HG02938 (cell line): ENCODE results near the gene CYTH3.

Source experiments
- ATAC-seq: cut with Tn5 transposase; IDR thresholded peaks from one replicate; pipeline ENCODE4 v1.9.1; 2021; ENCODE audit warnings: mild to moderate bottlenecking, moderate library complexity; ENCODE audit not compliant: unreplicated experiment

Gene CYTH3

DNA sequence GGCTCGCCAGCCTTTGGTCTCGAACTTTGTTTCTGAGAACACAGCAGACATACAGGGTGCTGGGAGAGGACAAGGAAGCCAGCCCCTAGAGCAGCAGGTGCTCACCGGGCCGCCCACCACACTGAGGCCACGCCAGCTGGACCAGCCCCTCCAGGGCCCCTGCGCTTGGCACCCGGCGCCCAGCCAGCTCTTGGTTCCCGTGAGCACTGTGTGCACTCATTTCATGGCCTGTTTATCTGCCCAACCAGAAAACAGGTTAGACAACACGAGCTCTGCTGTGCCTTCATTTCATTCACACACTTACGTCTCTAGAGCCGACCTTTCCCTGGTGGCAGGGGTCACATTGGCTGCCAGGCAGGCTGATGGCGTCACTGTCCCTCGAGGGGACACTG is 104.0 kb downstream of the CYTH3 start:
- no peak for ATAC-seq

DNA sequence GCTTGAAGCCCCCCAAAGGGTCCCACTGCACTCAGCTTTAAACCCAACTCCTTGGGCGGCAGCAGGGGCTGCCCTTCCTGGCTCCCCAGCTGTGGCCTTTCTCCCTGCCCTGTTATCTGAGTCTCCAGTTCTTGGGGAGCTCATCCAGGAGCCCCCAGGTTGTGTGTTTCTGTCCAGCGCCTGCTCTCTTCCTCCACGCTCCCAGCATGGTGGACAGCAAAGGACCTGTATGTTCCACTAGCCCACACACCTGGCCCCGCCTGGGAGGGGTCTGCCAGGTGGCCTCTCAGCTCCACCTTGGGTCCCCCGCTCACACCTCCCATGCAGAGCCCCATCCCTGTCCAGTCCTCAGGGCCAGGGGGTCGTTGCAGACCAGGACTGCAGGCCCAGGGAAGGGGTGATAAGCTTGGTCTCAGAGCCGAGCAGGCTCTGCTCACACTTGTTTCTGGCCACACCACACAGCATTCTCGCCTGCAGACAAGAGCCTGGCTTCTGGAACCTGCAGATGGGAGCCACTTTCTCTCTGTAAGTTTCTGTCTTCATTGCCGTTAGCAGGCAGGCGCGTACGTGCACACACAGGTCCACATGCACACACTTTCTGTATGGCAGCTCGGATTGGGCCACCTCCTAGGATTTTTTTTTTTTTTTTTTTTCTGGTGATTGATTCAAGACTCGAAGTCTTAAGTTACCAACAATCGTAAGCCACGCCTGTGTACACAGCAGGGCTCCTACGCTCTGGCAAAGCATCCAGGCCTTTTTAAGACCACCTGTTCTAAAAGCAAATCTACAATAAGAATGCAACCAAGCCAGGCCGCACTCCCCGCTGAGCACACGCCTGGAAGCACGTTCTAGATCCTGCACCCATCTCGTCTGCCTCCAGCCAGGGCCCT is 104.6 kb downstream of the CYTH3 start:
- ATAC-seq: no peak

DNA sequence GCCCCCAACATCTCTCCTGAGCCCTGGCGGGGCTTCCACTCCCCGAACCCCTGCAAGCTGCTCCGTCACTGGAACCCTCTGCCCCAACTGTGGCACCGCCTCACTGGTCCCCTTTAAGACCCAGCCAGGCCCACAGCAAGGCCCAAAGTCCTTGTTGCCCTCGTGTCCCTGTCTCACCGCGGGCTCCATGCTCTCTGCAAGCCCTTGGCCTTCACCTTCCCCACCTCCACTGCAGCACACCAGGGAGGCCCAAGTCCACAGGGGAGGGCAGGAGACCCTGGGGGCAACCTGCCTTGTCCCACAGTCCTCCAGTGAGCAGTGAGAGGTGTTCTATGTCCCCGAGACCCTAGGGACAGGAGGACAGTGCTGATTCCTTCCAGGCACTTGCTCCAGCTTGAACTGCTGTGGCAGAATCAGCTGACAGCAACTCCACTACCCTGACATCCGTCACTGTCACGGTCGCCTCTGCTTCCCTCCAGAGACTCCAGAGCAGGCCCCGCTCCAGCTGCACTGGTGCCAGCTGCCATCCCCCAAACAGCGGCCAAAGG is 105.3 kb downstream of the CYTH3 start:
- ATAC-seq: no peak

DNA sequence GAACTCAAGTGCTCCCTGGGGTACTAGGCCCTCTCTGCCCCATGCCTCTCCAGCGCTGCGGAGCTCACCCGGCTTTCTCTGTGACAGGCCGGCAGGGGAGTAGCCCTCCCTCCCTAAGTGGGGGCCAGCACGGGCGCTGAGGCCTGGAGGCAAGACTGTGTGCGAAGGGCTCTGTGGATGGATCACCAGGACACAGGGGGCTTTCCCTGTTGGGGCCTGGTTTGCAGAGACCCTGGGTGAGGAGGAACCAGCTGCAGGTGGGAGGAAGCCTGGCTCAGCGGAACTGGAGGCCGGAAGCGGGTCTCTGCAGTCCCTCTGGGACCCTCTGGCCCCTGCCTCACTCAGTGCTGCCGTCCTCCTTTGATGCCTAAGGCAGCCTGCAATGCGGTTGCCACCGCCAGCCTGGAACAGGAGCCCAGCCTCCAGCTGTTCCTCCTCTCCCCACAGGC is 106.0 kb downstream of the CYTH3 start:
- ATAC-seq: no peak

DNA sequence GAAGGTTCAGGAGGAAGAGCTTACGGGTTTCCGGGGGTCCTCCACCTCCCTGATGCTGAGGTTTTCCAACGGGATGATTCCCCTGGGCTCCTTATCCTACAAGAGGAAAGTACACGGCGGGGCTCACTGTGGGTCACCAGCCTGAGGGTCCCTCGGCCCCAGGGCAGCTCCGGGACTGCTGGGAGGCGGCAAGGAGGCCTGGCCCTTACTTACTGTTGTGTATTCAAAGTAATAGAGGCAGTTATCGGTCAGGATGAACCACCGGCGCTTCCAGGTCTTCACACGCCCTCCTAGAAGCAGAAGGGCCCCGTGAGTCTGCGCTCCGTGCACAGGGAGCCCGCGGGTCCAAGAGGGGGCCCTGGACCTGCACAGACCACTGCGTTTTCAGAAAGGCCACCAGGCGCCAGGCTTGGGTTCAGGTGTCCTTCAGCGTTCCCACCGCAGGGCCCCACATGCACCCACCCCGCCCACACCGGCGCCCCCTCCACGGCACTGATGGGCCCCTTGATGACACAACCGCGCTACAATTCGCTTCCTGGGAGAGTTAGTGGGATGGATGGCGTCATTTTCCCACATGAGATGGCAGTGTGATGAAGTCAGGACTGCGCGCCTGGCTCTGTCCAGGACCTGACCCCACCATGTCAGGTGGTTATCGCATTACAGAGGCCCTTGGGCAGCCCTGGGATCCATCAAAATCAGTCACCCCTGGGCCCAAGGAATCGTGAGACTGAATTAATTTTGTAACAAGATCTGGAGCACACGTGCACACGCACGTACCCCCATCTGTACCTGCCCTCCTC is 106.7 kb downstream of the CYTH3 start:
- no peak for ATAC-seq

DNA sequence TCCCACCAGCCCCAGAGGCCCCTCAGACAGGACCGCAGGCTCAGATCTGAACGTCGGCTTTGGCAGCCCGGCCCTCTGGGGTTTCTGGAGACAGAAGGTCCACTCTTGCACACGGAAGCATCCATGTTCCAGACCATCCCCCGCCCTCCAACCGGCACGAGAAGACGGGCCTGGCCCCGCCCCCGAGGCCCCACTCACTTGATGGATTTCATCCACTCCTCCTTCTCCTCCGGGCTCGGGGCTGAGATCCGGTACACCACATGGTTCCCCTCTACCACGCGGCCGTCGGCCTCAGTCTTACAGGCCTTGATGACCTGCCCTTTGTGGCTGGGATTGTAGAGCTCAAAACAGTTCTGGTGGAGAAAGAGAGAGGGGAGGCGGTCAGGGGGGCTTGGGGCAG is 107.3 kb downstream of the CYTH3 start:
- no peak for ATAC-seq

DNA sequence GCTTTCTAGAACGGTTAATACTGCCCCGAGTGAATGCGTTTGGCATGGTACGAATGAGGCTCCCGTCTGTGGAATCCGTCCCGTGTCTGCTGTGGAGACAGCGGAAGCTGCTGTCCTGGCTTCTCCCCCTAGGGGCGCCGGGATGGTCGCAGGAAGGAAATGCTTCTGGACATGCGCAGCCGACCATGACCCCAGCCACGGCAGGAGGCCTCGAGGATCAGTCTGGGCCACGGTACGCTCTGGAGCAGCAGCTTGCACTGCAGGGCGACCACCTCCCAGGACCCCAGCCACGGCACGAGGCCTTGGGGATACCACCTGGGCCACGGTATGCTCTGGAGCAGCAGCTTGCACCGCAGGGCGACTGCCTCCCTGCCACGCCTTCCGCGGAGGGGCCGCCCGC is 107.9 kb downstream of the CYTH3 start:
- no peak for ATAC-seq

DNA sequence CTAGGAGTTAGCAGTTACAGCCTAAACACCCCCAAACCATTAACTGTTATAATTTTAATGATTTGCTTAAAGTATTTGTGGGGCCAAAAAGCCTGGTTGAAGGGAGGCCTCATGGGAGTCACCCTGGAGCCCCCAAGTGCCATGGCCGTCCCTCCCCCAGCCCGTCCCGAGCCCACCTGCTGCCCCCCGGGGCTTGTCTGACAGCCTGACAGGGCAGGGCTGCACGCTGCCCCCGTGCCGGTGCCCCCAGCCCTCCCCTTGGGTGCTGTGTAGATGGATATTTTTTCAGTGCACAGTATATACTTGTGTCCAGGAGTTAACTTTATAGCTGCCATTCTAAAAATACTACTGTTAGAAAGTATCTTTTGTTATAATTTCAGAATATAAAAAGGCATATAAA is 108.4 kb downstream of the CYTH3 start:
- ATAC-seq: no peak

DNA sequence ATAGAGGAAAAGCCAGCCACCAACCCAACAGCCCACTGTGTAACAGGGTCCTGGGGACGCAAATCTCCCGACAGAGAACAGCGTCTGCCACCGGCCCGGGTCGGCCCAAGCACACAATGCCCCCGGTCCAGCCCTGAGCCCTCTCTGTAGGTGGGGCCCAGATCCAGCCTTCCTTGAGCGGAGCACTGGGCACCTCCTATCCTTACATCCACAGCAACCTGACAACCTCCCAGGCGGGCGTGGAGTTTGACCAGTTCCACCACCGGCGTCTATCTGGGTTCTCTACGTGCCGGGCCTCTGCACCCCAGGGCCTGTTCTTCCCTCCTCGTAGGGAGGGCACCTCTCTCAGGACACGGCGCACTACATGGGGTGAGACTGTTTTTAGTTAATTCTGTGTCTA is 109.0 kb downstream of the CYTH3 start:
- no peak for ATAC-seq

DNA sequence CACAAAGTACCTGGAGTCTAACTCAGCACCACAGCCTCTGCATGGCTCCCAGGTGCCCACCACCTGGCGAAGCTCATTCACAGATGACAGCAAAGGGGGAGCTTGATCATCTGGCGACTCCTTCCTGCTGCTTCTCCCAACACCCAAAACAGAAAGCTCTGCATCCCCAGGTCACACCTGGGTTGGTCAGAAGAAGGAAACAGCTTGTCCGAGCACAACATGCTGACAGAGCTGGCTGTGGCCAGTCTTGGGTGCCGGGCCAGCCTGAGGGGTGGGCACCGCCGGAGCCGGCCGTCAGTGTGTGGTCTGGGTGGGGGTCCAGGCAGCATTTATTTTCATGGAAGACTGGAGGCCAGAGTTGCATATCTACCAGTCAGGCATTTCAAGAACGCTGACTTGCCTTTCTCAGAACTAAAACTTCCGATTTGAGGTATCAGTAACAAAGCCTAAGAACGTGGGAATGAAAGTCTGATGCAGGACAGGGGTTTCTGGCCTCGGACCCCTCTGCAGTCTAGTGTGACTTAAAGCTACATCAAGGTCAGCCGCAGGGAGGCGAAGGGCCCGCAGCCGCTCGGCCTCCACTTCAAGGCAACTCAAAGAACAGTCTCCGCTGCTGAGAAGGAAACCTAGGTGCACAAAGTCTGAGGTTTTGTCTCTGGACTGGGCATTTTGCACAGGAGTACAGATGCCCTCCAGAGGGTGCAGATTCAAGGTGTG is 109.6 kb downstream of the CYTH3 start:
- ATAC-seq: no peak

DNA sequence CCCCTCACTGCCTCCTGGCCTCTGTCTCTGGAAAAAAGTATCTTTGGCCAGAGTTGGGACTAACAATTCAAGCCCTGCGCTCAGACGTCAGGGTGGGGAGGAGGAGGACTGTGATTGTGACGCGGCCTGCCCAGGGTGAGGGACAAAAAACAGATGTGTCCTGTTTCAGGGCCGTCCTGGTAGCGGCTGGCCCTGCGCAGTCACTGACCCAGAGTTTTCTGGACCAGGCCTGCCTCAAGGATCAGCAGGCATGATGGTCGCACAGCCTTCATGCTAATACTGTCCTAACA is 110.1 kb downstream of the CYTH3 start:
- no peak for ATAC-seq

DNA sequence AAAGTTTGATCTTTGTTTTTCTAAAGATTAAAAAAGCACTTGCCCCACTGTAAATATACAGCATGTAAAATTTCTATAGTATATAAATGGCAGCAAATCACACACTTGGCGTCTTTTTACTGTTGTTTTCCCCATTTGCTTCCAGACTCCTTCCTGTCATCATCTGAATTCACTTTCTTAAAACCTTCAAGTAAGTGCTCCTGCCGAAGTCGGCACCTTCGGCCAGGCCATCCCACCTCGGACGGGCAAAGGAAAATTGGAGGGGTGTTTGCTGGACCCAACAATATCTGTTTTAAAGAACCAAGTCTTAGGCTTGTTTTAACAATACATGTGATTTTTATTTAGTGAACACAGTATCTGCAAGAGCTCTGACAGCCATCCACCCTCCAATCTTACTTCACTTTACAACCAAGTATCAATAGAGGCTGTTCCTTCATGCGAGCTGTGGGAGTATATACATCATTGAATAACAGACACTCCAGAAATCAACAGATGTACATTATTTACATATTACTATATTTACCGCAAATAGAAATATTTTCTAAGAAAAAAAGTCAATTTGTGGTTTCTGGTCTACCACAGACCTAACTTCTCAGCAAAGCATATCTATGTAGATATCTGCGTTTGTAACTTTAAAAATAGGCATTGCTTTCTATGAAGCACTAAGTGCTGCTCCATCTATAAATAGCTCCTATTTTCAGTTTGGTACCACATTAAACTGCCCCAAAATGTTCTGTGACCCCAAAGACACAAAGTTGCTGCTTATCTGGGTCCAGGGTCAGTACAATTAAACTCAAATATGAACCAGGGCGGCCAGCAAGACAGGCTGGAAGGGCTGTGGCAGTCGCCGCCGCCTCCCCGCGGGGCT is 110.7 kb downstream of the CYTH3 start:
- ATAC-seq: no peak

DNA sequence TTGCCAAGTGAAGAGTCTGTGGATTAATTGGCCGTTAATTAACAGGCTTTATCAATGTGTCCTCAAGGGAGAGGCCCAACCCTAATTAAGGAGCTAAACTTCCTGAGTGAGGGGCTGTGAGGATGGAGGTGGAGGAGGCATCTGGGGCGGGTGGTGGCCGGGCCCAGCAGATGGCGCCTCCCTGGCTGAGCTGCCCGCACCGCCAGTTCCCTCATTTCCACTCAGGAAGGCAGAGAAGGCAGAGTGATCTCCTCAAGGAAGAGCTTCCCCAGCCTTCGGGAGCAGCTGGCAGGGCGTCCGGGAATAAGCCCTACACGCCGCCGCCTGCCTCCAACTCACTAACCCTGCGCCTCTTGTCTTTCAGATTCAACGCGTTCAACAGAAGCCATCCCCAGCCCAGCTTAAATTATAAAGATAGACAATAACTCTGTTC is 112.2 kb downstream of the CYTH3 start:
- ATAC-seq: no peak

DNA sequence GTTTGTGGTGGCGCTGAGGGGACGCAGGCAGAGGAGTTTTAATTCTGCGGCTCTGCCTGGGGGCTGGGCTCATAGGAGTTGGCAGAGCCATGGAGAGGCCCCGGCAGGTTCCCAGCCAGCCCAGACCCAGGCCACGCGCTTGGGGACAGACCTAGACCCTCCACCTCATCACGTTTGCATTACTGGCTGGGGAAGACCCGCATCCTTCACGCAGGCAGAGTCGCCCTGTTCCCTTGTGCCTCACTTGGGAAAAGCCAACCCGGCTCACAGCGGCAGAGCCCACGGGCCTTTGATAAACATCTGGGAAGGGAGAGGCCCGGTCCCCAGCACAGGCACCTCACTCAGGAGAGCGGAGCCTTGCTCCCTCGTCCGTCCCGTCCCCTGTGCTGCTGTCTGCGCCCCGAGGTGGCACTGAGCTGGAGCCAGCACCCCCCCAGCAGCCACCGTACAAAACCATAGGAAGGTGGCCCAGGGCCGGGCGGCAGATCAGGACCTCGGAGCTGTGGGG is 112.8 kb downstream of the CYTH3 start:
- no peak for ATAC-seq

DNA sequence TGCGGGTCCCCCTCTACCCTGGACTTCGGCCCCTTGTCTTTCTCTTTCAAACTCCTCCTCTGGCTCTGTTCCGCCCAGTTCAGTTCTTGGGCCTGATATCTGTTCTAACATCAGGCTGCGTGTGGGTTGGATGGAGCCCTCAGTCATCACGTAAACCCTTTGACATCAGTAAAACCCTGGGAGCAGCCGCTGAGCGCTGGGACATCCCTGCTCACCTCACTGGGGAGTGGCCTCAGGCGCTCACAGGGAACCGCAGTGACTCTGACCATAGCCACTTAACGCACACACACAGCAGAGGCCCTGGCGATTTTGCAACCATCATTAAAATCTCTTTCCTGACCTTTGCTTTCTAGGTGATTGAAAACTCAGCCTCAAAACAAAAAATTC is 113.3 kb downstream of the CYTH3 start:
- ATAC-seq: no peak

DNA sequence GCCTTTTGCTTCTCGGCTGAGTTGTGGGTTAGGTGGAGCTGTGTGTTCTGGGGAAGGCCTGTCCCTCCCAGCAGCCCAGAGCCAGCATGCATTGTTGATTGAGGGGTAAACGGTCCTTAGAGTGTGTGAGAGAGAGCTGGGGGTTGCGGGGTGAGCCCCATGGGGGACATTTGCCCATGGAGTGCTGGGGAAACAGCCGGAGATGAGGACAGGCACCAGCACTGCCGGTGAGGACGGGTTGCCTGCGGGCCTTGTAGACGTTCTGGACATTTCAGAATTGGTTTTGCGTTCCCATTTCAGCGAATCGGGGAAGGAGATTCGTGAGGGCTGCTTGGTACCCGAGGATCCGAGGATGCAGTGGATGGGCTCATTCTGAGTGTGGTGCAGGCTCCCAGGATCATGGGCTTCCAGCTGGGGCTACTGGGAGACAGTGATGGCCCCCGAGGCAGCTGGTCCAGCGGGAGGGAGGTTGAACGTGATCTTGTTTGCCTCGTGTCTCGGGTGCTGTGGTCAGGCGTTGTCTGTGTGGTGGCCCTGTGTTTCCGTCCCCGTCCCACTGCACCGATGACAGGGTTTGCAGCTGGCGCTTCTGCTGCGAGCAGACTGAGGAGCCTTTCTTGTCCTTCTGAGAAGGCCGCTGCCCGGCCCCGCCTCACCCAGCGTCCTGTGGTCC is 113.9 kb downstream of the CYTH3 start:
- no peak for ATAC-seq

DNA sequence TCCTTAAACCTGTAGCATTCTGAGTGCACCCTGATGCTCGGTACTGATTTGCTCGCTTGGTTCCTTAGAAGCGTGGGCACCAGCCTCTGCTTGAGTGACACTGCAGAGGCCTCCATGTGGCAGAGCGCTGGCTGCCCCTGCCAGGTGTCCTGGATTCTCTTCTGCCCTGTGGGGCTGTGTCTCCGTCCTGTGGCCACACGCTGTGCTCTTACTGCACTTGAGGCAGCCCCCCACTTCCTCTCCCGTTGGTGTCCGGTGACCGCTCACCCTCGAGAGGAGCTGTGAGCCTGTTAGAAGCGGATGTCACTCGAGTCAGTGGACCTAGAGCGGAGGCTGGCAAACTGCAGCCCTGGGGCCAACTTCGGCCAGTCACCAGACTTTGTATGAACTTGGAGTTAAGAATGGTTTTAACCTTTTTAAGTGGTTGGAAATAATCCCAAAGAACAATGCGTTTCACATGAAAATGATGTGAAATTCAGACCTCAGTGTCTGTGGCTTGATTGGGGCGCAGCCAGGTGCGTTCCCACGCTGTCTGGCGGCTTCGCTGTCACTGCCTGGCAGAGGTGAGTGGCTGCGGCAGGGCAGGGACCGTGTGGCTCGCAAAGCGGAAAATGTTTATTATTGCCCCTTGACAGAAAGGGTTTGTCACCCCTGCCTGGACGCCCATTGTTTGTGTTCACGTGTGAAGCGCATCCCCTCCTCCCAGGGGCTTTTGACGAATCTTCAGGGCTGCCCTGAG is 114.6 kb downstream of the CYTH3 start:
- ATAC-seq: no peak

DNA sequence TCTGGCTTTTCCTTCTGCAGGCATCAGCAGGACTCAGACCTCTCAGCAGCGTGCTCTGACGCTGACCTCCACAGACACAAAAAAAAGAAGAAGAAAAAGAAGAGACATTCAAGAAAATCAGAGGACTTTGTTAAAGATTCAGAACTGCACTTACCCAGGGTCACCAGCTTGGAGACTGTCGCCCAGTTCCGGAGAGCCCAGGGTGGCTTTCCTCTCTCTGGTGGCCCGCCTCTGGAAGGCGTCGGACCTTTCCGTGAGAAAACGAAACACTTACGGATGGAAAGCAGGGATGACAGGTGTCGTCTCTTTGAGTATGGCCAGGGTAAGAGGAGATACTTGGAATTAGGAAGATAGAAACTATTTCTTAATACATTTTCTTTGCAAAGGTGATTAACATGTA is 115.7 kb downstream of the CYTH3 start:
- ATAC-seq: no peak

DNA sequence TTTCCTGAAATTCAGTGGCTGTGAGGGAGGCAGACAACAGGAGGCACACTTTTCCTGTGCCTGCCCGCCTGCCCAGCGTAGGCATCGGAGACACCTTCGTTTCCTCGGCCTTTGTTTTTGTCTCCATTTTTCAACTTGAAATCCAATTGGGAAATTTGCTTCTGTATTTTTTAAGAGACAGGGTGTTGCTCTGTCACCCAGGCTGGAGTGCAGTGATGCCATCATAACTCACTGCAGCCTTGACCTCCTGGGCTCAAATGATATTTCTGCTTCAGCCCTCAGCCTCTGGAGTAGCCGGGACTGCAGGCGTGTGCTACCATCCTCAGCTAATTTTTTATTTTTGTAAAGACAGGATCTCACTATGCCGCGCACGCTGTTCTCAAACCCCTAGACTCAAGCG is 116.8 kb downstream of the CYTH3 start:
- ATAC-seq: no peak
